ENCODE data around the gene WEE2. TPM values are rescaled to one million over a fixed set of nuclear protein-coding genes. Genes with fewer than 3 reads are reported as not detected.

The WEE2 gene
- total RNA-seq, 2 donors from 2014 or later: not detected

GRCh38 chr7:141697211-141697871, 10.8 kb upstream of the WEE2 start:
- no peak overlapping the region for H3K4me3 Mint-ChIP-seq
- no peak for DNase-seq
- peaks cover 66% of the 10 kb centered on the region for H3K4me1 Mint-ChIP-seq (ENCODE audit: low read depth)
- H3K27me3 Mint-ChIP-seq (ENCODE audit: low read depth): no peaks in the 10 kb centered on the region
- no peak overlapping the region for H3K27ac Mint-ChIP-seq
- H3K36me3 Mint-ChIP-seq (ENCODE audit: insufficient read depth in 2 of 2): peaks cover 2 to 4% of the 10 kb centered on the region in 2 donors
- no peak for ATAC-seq (replicated peaks in 1 of 2)
- no peaks in the 10 kb centered on the region for H3K9me3 Mint-ChIP-seq

- Mint-ChIP-seq H3K4me3 (no peak overlapping the region), H3K27me3 (ENCODE audit: low read depth) (peaks cover 4% of the 10 kb centered on the region), H3K27ac (no peak overlapping the region), H3K36me3 (ENCODE audit: insufficient read depth in 2 of 2) (peaks cover 2 to 4% of the 10 kb centered on the region in 2 donors), H3K9me3 (no peaks in the 10 kb centered on the region), H3K4me1 (ENCODE audit: low read depth) (peaks cover 67% of the 10 kb centered on the region)
- DNase-seq (no peak), ATAC-seq (replicated peaks in 1 of 2) (no peak)
Measured at GRCh38 chr7:141698247-141699015, 9.7 kb upstream of the WEE2 start.

- Mint-ChIP-seq H3K4me1 (ENCODE audit: low read depth) (peaks cover 58% of the 10 kb centered on the region), H3K36me3 (ENCODE audit: insufficient read depth in 2 of 2) (peaks cover 2 to 4% of the 10 kb centered on the region in 2 donors), H3K9me3 (no peaks in the 10 kb centered on the region), H3K27me3 (ENCODE audit: low read depth) (peaks cover 13% of the 10 kb centered on the region), H3K27ac (peak overlapping the region; percentile 58), H3K4me3 (peak overlapping the region; percentile 62 to 79)
- DNase-seq (no peak), ATAC-seq (replicated peaks in 1 of 2) (no peak)
Measured at GRCh38 chr7:141699860-141700259, 8.3 kb upstream of the WEE2 start.

- Mint-ChIP-seq H3K36me3 (ENCODE audit: insufficient read depth in 2 of 2) (peaks cover 2 to 4% of the 10 kb centered on the region in 2 donors), H3K27me3 (ENCODE audit: low read depth) (peaks cover 13% of the 10 kb centered on the region), H3K27ac (peak overlapping the region; percentile 58), H3K4me1 (ENCODE audit: low read depth) (peaks cover 58% of the 10 kb centered on the region), H3K4me3 (peak overlapping the region; percentile 62 to 79), H3K9me3 (no peaks in the 10 kb centered on the region)
- no peak for ATAC-seq (replicated peaks in 1 of 2)
- DNase-seq: no peak
Measured at GRCh38 chr7:141700296-141700847, 7.8 kb upstream of the WEE2 start.

- ATAC-seq (replicated peaks in 1 of 2) (no peak), DNase-seq (peak; percentile 13 to 16)
- peaks cover 2 to 4% of the 10 kb centered on the region in 2 donors for H3K36me3 Mint-ChIP-seq (ENCODE audit: insufficient read depth in 2 of 2)
- peak overlapping the region; percentile 34 for H3K27ac Mint-ChIP-seq
- H3K4me3 Mint-ChIP-seq: peak overlapping the region; percentile 62 to 79
- H3K27me3 Mint-ChIP-seq (ENCODE audit: low read depth): peaks cover 13% of the 10 kb centered on the region
- H3K4me1 Mint-ChIP-seq (ENCODE audit: low read depth): peaks cover 55% of the 10 kb centered on the region
- no peaks in the 10 kb centered on the region for H3K9me3 Mint-ChIP-seq
Measured at GRCh38 chr7:141700848-141701371, 7.2 kb upstream of the WEE2 start.

GRCh38 chr7:141701489-141702046, 6.6 kb upstream of the WEE2 start:
- no peaks in the 10 kb centered on the region for H3K9me3 Mint-ChIP-seq
- DNase-seq: peak; percentile 69 to 81
- H3K27me3 Mint-ChIP-seq (ENCODE audit: low read depth): peaks cover 13% of the 10 kb centered on the region
- ATAC-seq (replicated peaks in 1 of 2): peak; percentile 88 to 91
- H3K36me3 Mint-ChIP-seq (ENCODE audit: insufficient read depth in 2 of 2): peaks cover 2 to 4% of the 10 kb centered on the region in 2 donors
- H3K27ac Mint-ChIP-seq: no peak overlapping the region
- peaks cover 50% of the 10 kb centered on the region for H3K4me1 Mint-ChIP-seq (ENCODE audit: low read depth)
- peak overlapping the region; percentile 76 to 79 for H3K4me3 Mint-ChIP-seq

- H3K9me3 Mint-ChIP-seq: no peaks in the 10 kb centered on the region
- peak within 1 kb of the TSS; percentile 34 for H3K27ac Mint-ChIP-seq
- H3K4me3 Mint-ChIP-seq: peak within 1 kb of the TSS; percentile 79 to 84
- H3K36me3 Mint-ChIP-seq (ENCODE audit: insufficient read depth in 2 of 2): peaks cover 2 to 4% of the 10 kb centered on the region in 2 donors
- peak; percentile 82 to 86 for ATAC-seq (replicated peaks in 1 of 2)
- DNase-seq: peak; percentile 65 to 68
- peaks cover 45% of the 10 kb centered on the region for H3K4me1 Mint-ChIP-seq (ENCODE audit: low read depth)
- peaks cover 13% of the 10 kb centered on the region for H3K27me3 Mint-ChIP-seq (ENCODE audit: low read depth)
Measured at GRCh38 chr7:141702047-141702567, 6.0 kb upstream of the WEE2 start, which contains the start of gene DENND11. DENND11 (minus strand) TSS chr7:141702166; CDS start chr7:141702153, 13 bp downstream.

GRCh38 chr7:141702892-141703291, 5.3 kb upstream of the WEE2 start:
- peak overlapping the region in 1 of 2 donors; percentile 74 for H3K4me3 Mint-ChIP-seq
- DNase-seq (no peak), ATAC-seq (replicated peaks in 1 of 2) (no peak)
- peaks cover 2 to 4% of the 10 kb centered on the region in 2 donors for H3K36me3 Mint-ChIP-seq (ENCODE audit: insufficient read depth in 2 of 2)
- no peak overlapping the region for H3K27ac Mint-ChIP-seq
- H3K27me3 Mint-ChIP-seq (ENCODE audit: low read depth): peaks cover 13% of the 10 kb centered on the region
- no peaks in the 10 kb centered on the region for H3K9me3 Mint-ChIP-seq
- H3K4me1 Mint-ChIP-seq (ENCODE audit: low read depth): peaks cover 37% of the 10 kb centered on the region

GRCh38 chr7:141704112-141704511, 4.0 kb upstream of the WEE2 start:
- H3K4me3 Mint-ChIP-seq: no peak overlapping the region
- DNase-seq (no peak), ATAC-seq (replicated peaks in 1 of 2) (no peak)
- H3K4me1 Mint-ChIP-seq (ENCODE audit: low read depth): peaks cover 25% of the 10 kb centered on the region
- H3K36me3 Mint-ChIP-seq (ENCODE audit: insufficient read depth in 2 of 2): peaks cover 2 to 4% of the 10 kb centered on the region in 2 donors
- no peak overlapping the region for H3K27ac Mint-ChIP-seq
- H3K27me3 Mint-ChIP-seq (ENCODE audit: low read depth): peaks cover 13% of the 10 kb centered on the region
- no peaks in the 10 kb centered on the region for H3K9me3 Mint-ChIP-seq

- Mint-ChIP-seq H3K27me3 (ENCODE audit: low read depth) (peaks cover 13% of the 10 kb centered on the region), H3K9me3 (no peaks in the 10 kb centered on the region), H3K4me1 (ENCODE audit: low read depth) (peaks cover 19% of the 10 kb centered on the region), H3K36me3 (ENCODE audit: insufficient read depth in 2 of 2) (peaks cover 2 to 4% of the 10 kb centered on the region in 2 donors), H3K4me3 (no peak overlapping the region), H3K27ac (no peak overlapping the region)
- no peak for DNase-seq
- no peak for ATAC-seq (replicated peaks in 1 of 2)
Measured at GRCh38 chr7:141704741-141705140, 3.4 kb upstream of the WEE2 start.

GRCh38 chr7:141706239-141707064, 1.7 kb upstream of the WEE2 start:
- ATAC-seq (replicated peaks in 1 of 2) (no peak), DNase-seq (no peak)
- H3K27me3 Mint-ChIP-seq (ENCODE audit: low read depth): peaks cover 13% of the 10 kb centered on the region
- no peak overlapping the region for H3K4me3 Mint-ChIP-seq
- no peaks in the 10 kb centered on the region for H3K9me3 Mint-ChIP-seq
- H3K27ac Mint-ChIP-seq: no peak overlapping the region
- H3K36me3 Mint-ChIP-seq (ENCODE audit: insufficient read depth in 2 of 2): no peaks in the 10 kb centered on the region
- peaks cover 5% of the 10 kb centered on the region for H3K4me1 Mint-ChIP-seq (ENCODE audit: low read depth)

- no peak for DNase-seq
- H3K4me3 Mint-ChIP-seq: no peak overlapping the region
- no peak overlapping the region for H3K27ac Mint-ChIP-seq
- H3K36me3 Mint-ChIP-seq (ENCODE audit: insufficient read depth in 2 of 2): no peaks in the 10 kb centered on the region
- H3K9me3 Mint-ChIP-seq: no peaks in the 10 kb centered on the region
- peaks cover under 1% of the 10 kb centered on the region for H3K27me3 Mint-ChIP-seq (ENCODE audit: low read depth)
- ATAC-seq (replicated peaks in 1 of 2): no peak
- H3K4me1 Mint-ChIP-seq (ENCODE audit: low read depth): peaks cover 5% of the 10 kb centered on the region
Measured at GRCh38 chr7:141709318-141709717, 1.2 kb downstream of the WEE2 start.
